GM03348 (cell line): ENCODE measurements around the gene SNX8.

Experiments used
- DNase-seq: peaks from one replicate; pipeline ENCODE4 v3.0.0; 2012; ENCODE audit warnings: low spot score

The SNX8 gene

DNA sequence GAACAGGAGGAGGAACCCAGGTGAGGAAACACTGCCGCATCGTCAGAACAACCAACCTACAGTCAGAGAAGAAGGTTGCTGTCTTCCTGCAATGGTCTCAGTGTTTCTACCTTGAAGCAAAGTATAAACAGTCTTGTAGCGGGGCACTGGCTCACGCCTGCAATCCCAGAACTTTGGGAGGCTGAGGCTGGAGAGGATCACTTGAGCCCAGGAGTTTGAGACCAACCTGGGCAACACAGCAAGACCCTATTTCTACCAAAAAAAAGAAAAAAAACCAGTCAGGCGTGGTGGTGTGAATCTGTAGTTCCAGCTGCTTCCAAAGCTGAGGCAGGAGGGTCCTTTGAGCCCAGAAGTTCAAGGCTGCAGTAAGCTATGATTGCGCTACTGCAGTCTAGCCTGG, 23.4 kb downstream of the SNX8 start:
- DNase-seq = no peak

DNA sequence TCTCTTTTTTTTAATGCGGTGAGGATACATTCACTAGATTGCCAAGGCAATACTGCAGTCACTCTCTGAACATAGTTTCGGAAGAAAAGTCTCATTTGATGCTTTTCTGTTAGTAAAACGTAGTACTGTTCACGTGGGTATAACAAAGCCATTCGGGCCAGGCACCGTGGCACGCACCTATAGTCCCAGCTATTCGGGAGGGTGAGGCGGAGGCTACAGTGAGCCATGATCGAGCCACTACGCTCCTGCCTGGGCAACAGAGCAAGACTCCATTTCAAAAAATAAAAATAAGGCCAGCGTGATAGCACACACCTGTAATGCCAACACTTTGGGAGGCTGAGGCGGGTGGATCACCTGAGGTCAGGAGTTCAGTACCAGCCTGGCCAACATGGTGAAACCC, 24.6 kb downstream of the SNX8 start:
- no peak for DNase-seq

DNA sequence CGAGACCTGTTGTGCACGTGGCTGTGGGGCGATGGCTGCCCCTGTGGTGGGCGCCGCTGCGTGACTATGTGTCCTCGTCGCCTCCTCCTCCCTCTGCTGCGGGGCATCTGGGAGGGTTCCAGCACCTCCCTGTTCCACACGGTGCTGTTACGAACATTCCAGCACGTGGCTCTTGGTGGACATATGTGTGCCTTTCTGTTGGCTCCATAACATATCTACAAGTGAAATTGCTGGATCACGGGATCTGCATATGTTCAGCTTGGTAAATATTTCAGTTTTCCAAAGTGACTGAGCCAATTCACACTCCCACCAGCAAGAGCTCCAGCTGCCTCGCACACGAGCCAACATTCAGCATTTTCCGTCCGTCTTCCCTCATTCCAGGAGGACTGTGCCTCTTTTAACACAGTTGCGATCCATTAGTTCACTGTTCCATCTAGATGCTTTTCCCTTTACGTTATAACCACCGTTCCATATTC, 25.1 kb downstream of the SNX8 start:
- DNase-seq = peak; percentile 6

DNA sequence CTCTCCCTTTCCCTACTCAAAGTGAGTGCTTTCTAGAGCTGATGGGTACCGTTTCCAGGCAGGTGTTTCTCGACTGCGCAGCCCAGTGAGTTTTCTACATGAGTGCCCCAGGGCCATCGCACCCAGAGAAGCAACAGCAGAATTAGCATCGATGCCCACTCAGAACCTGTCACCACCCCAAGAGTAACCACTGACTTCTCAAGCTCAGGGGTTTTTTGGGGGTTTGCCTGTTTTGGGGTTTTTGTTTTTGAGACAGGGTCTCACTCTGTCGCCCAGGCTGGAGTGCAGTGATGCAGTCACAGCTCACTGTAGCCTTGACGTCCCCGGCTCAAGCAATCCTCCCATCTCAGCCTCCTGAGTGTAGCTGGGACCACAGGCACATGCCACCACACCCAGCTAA, 25.7 kb downstream of the SNX8 start:
- DNase-seq = no peak

DNA sequence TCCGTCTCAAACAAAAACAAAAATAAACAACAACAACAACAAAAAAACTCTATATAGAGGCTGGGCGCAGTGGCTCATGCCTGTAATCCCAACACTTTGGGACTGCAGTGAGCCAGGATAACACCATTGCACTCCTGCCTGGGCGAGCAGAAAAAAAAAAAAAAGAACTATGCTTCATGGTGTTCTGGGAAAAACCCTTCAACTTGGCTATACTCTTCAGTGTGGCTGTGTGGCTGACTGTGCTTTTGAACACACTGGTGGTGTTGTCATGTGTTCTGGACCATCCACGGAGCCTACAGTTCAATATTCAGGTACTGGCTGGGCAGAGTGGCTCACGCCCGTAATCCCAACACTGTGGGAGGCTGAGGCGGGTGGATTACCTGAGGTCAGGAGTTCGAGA, 26.5 kb downstream of the SNX8 start:
- no peak for DNase-seq

DNA sequence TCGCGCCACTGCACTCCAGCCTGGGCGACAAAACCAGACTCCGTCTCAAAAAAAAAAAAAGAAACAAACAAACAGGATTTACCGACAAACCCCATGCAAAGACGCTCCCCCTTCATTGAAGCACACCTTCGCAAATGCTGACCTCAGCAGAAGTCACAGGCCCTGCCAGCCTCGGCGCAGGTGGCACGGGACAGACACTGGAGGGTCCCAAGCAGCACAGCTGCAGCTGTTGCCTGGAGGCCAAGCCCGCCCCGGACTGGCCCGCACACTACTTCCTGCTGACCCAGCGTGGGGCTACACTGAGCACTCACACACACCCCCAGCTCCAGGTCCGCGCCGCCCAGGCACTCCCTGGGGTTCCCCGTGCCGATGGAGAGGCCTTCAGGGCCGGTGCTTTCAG, 31.2 kb downstream of the SNX8 start:
- peak; percentile 1 for DNase-seq

DNA sequence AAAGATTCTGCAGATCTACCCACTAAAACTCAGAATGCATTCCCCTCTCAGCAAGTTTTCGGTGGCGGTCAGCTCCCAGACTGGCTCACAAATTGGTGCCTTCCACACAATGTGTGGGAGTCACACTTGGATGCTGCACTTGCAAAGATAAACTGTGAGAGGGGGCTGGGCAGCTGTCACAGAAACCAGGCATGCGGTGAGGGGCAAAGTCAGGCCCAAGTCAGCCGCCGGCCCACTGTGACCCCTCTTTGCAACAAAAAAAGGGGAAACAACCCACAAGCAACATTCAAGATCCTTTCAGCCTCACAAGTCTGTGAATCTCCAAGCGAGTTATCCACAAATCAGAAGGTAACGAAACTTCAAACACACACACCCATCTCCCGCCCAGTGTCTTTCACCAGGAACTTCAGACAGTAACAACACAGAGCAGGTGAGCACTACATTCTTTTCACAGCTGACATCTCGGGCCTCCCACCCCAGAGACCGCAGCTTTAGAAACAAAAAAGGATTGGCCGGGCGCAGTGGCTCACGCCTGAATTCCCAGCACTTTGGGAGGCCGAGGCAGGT, 32.0 kb downstream of the SNX8 start:
- DNase-seq = peak; percentile 27

DNA sequence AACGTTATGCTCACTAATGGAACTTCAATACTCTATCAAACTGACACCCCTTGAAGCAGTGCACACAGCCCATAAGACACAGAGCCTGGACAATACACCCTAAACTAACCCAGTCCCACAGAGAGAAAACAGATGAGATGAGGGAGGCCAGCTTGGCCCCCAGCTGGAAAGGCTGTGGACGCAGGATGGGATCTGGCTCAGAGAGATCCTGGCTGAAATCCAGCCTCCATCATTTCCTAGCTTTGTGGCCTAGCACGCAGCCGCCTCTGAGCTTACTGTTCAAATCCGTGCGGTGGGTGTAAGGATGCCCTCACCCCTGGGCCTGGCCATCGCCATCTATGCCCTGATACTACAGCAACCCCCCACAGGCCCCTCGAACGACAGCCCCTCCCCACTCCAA, 32.7 kb downstream of the SNX8 start:
- peak; percentile 64 for DNase-seq

DNA sequence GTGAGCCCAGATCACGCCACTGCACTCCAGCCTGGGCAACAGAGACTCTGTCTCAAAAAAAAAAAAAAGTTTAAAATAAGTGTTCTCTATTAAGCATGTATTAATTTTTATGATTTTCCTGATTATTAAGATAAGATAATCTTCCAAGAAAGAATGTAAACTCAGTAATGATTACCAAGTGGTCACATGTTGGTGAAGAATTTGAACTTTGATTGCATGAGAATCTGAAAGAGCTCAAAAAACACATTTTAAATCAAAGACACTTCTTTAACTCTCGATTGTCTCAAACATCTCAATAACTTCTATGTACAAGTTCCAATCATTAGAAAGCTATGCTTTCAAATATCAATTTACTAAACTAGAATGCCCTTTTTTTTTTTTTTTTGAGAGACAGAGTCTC, 33.8 kb downstream of the SNX8 start:
- DNase-seq = no peak

DNA sequence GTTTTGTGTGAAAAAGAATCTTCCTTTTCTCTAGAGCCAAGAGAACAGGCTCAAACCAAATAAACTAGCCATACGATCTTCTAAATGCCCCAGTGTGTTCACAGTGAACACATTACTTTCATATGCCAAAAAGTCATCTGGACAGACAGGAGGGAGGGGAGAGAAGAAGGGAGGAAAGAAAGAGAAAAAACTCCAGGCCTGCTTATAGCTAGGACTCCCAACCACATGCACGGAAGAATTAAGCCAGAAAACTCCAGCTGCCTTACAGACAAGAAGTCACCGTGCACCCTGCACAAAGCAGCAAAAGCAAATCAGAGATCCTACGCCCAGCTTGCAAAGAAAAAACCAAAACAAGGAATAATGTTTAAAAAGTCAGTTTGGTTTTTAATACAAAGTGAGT, 34.3 kb downstream of the SNX8 start:
- no peak for DNase-seq

DNA sequence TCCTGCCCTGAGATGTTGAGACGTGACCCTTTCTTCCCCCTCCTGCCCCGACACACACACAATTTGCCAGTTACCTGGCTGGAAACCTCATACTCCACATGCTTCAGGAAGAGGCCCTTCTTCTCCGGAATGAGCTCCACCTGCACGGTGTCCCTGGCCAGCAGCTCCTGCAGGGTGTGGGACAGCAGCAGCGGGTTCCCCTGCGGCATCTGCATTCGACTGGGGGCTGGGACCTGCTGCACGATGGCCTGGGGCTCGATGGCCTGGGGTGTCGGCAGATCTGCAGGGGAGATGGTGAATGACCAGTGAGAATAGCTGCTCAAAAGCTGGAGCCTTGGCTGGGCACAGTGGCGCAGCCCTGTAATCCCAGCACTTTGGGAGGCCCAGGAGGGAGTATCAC, 36.2 kb downstream of the SNX8 start:
- no peak for DNase-seq

DNA sequence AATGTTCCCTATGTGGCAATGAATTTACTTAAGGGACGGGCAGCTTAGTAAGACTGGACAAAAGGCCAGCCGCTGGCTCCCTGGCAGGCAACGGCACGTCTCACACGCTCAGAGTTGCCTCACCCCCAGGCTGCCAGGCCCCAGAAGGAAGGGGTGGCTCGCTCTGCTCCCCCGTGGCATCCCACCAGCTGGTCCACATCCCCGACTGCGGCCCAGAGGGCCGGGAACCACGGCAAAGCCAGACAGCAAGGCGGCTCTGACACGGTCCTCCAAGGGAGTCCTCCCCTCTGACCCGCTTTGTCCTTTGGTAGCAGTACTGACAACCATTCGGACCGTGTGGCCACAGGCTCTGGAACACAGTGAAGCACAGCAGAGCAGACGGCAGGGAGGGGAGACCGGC, 38.1 kb downstream of the SNX8 start:
- no peak for DNase-seq

DNA sequence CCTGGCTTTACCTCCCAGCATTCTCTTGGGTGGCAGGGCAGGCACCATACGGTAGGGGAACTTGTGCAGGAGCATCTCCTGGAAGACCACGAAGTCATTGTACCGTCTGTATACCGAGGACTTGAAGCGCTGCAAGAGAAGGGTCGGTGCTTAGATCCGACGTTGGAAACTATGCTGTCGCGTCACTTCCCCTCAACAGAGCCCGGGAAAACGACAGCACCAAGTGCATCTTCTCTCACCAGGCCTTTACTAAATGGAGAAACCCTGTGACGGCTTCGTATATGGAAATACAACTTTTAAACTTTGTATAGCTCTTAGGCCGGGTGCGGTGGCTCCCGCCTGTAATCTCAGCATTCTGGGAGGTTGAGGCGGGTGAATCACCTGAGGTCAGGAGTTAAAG, 39.1 kb downstream of the SNX8 start:
- DNase-seq = no peak

DNA sequence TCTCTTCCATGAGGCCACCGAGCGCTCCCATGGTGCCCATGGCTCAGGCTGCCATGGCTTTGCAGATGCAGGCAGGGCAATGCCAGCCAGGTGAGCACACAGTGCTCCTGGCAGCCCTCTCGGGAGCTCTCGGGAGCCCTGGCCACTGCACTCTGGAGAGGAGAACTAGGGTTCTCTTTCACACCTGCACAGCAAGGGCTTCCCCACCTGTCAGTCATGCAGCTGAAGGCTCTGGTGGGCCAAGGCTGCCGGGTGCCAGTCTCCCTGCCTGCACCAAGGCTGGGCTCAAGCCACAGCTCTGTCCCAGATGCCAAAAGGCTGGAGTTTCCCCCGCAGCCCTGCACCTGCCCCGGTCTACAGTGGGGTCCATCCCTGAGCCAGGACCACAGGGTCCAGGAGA, 39.6 kb downstream of the SNX8 start:
- DNase-seq = no peak

DNA sequence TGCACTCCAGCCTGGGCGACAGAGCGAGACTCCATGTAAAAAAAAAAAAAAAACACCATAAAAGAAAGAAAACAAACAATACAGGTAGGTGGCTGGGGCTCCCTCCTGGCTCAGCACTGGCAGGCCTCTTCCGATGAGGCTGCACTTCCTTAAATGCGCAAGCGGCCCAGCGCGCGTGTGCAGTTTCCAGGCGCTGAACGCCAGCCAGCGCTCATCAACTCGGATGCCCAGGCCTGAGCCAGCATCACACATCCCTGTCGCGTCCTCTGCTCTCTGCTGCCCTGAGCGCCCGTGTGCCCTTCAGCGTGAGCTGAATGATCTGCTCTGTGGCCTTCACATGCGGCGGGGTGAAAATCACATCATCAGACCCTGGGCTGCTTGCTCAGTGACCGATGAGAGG, 40.4 kb downstream of the SNX8 start:
- no peak for DNase-seq

DNA sequence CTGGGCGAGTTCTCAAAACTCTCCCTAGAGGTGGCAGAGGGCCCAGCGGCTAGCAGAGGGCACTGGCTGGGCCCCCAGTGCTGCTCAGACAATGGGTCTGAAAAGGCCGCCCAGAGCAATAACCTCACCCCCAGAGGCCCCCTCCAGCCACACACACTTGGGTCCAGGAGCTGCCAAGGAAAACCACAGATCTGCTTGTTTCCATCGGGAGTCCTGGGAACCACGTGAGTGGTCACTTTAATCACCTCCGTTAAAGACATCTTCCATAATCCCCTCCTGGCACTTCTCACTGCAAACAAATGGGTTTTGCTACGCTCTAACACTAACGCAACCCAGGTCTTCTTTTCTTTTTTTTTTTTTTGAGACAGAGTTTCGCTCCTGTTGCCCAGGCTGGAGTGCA, 42.2 kb downstream of the SNX8 start:
- no peak for DNase-seq

DNA sequence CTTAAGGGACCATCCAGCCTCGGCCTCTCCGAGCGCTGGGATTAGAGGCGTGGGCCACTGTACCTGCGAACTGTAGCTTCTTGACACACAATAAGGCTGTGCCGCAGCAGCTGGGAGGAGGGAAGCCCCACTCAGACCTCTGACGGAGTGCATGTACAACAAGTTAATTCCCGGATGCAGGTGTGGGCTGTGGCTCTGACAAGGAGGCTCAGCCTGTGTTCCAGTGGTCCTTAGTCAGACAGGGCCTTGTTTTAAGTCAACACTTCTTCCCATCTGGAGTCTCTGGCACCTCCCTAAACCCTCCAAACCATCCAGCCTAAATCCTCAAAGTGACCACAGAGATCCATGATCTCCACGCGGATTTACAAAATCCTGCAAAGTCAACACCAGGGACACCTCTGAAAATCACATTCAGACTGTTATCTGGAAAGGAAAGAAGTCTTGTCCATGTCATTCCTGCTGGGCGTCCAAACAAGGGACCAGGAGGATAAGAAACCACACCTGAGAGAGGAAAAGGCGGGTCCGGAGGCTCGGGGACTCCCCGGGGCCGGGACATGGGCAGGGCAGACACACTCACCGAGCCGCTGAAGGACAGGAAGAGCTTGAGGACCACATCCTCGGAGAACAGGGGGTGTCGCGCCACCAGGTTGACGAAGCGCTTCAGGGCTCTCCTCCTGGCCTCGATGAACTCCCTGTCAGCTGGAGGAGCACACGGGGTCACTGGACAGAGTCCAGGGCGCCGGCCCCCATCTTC, 42.8 kb downstream of the SNX8 start:
- no peak for DNase-seq

DNA sequence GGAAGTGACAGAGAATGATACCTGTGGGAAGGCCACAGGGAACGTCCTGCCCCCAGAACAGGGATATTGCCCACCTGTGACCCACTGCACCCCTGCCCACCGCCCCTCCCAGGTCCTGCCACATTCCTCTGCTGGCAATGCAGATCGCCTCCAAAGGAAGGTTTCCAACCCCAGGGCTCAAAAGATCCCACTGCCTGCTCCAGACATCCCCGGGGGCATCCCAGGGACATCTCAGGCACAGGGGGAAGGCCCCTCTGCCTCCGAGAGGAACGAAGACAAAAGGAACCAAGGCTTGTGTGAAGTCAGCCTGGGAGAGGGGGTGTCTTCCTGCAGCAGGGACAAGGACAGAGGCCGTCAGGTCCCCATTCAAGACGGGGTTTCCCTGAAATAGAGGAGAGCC, 43.7 kb downstream of the SNX8 start:
- no peak for DNase-seq

DNA sequence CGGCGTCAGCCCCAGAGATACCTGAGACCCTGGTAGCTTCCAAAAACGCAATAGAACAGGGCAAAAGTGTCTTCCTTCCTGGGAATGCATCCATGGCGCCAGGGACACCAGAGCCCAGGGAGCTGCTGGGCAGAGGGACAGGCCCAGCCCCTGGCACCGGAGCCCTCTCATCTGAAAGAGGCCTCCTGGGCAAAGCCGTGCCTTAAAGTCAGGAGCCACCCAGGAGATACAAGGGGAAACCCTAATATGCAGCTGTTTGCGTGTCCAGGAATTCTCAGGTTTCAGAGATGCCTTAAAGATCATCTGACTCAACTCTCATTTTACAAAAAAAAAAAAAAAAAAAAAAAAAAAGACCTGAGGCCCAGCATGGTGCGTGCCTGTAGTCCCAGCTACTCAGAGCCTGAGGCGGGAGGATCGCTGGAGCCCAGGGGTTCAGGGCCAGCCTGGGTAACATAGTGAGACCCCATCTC, 44.2 kb downstream of the SNX8 start:
- no peak for DNase-seq

DNA sequence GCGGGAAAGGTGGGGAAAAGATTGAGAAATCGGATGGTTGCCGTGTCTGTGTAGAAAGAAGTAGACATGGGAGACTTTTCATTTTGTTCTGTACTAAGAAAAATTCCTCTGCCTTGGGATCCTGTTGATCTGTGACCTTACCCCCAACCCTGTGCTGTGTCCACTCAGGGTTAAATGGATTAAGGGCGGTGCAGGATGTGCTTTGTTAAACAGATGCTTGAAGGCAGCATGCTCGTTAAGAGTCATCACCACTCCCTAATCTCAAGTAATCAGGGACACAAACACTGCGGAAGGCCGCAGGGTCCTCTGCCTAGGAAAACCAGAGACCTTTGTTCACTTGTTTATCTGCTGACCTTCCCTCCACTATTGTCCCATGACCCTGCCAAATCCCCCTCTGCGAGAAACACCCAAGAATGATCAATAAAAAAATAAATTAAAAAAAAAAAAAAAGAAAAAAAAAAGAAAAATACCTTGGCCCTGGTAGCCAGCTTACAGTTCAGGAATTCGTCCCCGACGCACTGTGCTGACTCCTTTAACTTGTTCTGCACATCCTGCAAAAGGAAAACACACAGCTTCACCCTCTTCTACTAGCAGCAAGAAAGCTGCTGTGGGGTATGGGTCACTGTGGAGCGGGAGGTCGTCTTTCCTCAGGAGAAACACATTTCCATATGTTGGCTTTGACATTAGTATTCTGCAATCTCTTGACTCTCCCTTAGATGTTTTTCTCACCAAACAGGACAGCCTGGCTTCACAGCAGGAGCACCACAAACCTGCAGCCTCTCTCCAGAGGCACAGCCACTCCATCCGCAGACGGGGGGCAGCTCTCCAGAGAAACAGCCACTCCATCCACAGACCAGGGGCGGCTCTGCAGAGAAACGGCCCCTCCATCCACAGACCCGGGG, 44.9 kb downstream of the SNX8 start:
- DNase-seq = peak; percentile 61

DNA sequence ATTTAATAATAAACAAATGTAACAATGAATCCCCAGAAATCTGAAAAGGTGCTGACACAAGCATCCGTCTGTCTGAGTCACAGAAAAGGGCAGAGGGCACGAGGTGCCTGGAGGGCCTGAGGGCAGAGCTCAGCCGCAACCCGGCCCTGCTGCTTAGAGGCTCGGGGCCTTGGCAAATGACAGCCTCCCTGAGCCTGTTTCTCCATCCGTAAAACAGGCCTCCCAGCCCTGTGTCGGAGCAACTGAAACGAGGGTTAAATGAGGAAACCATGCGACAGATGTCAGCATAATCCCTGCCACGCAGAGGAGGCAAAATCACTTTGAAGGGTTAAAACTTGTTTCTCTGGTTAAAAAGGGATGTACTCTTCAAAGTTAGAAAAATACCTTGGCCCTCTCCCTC, 47.3 kb downstream of the SNX8 start:
- no peak for DNase-seq

DNA sequence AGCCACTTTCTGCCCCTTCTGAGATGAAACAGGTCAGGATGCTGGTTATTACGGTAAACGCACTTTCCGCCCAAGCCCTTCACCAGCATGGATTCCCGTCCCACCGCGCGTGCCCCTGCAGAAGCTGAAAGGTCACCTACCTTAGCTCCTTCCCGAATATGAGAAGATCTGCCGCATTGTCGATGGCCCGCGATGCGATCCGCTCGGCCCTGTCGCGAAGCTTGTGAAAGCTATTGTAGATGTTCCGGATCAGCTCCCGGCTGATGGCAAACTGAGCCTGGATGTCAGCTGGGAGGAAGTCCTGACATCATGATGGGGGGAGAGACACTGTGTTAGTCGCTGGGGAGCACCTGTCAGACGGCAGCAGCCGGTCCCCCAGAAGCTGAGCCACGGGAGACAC, 50.1 kb downstream of the SNX8 start:
- DNase-seq = no peak

DNA sequence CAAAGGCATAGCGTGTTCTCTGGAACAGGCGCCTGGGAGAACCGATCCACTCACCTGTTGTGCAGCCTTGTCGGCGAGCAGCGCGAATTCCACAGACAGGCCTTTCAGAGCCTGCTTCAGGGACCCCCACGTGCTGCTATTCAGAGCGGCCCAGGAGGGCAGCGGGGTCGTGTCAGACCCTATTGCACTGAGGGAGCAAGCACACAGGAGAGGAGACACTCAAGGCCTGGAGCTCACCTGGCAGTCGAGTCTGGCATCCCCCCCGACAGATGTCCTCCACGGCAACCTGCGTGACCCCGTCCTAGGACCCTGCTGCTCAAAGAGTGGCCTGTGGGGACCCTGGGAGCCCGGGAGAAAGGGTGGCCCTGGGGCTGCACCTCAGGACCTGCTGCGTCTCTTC, 51.1 kb downstream of the SNX8 start:
- DNase-seq = no peak
